Stimulated activated CD4-positive, alpha-beta T cell treated with anti-CD3 and anti-CD28 coated beads, Interleukin-2, amount 100 ng/mL, for 48 hours (primary cell): Measurements from ENCODE around the gene PDGFRB.
A peak's percentile ranks its signal among the peaks of the same experiment; 100 is the strongest.

ENCODE experiments used
- DNase-seq, 2 donors: peaks; one replicate each; pipeline ENCODE4 v3.0.0-alpha.2; 2020

PDGFRB gene

GRCh38 chr5:150143350-150144245 lies 12.0 kb downstream of the PDGFRB start:
- DNase-seq, result no peak

- no peak for DNase-seq
Measured at GRCh38 chr5:150142959-150143349, 12.7 kb downstream of the PDGFRB start.

- DNase-seq, result no peak
Measured at GRCh38 chr5:150142185-150142958, 13.3 kb downstream of the PDGFRB start.

- DNase-seq, result no peak
Measured at GRCh38 chr5:150141544-150142184, 14.0 kb downstream of the PDGFRB start.

GRCh38 chr5:150140830-150141229 lies 14.8 kb downstream of the PDGFRB start:
- no peak for DNase-seq

GRCh38 chr5:150139334-150139733 lies 16.3 kb downstream of the PDGFRB start:
- no peak for DNase-seq

GRCh38 chr5:150138551-150139265 lies 16.9 kb downstream of the PDGFRB start:
- no peak for DNase-seq

- DNase-seq, result no peak
Measured at GRCh38 chr5:150137997-150138396, 17.6 kb downstream of the PDGFRB start.

GRCh38 chr5:150137168-150137957 lies 18.3 kb downstream of the PDGFRB start:
- no peak for DNase-seq

- DNase-seq, result no peak
Measured at GRCh38 chr5:150136305-150137167, 19.1 kb downstream of the PDGFRB start.

GRCh38 chr5:150135557-150136304 lies 19.9 kb downstream of the PDGFRB start:
- no peak for DNase-seq

GRCh38 chr5:150134198-150134588 lies 21.5 kb downstream of the PDGFRB start:
- no peak for DNase-seq

GRCh38 chr5:150133581-150134197 lies 22.0 kb downstream of the PDGFRB start:
- DNase-seq, result no peak

GRCh38 chr5:150132740-150133139 lies 22.9 kb downstream of the PDGFRB start:
- DNase-seq, result no peak

- no peak for DNase-seq
Measured at GRCh38 chr5:150131978-150132694, 23.5 kb downstream of the PDGFRB start.

GRCh38 chr5:150131461-150131860 lies 24.2 kb downstream of the PDGFRB start:
- no peak for DNase-seq

- no peak for DNase-seq
Measured at GRCh38 chr5:150130493-150130922, 25.1 kb downstream of the PDGFRB start.

- DNase-seq, result peak; percentile 42 to 48
Measured at GRCh38 chr5:150129813-150130492, 25.7 kb downstream of the PDGFRB start.
